Large intestine (tissue), 12 donors: ENCODE measurements around the gene MYL5. TPM values are rescaled to one million over a fixed set of nuclear protein-coding genes. Genes with fewer than 3 reads are reported as not detected.
A peak's percentile ranks its signal among the peaks of the same experiment; 100 is the strongest.

Experiments used
- DNase-seq, 2 donors: peaks; one replicate each; pipeline versions ENCODE4 v3.0.0 to v3.0.0-alpha.2; 2013
- H3K27ac ChIP-seq: one replicate; pipeline ENCODE4 v1.5.1; 2013; ENCODE audit warnings: low read length
- H3K27me3 ChIP-seq: 2 replicates; pipeline ENCODE4 v1.6.1; 2013; ENCODE audit warnings: low read length; ENCODE audit not compliant: control insufficient read depth, insufficient read depth
- H3K36me3 ChIP-seq: 2 replicates; pipeline ENCODE4 v1.6.1; 2013; ENCODE audit warnings: low read length; ENCODE audit not compliant: control insufficient read depth, insufficient read depth
- H3K4me1 ChIP-seq: one replicate; pipeline ENCODE4 v1.6.1; 2013; ENCODE audit warnings: low read length; ENCODE audit not compliant: control insufficient read depth, insufficient read depth
- H3K4me3 ChIP-seq: one replicate; pipeline ENCODE4 v1.5.1; 2013; ENCODE audit warnings: low read length
- H3K9me3 ChIP-seq: one replicate; pipeline ENCODE4 v1.6.1; 2013; ENCODE audit warnings: mild to moderate bottlenecking, low read depth, low read length, moderate library complexity; ENCODE audit not compliant: control insufficient read depth
- WGBS: methylation state at CpG from one replicate; pipeline ENCODE4 v1.1.5; 2013; ENCODE audit warnings: low lambda C conversion rate; ENCODE audit not compliant: insufficient coverage; 5-methylcytosine and 5-hydroxymethylcytosine counted together
- long read RNA-seq, 11 donors: transcript quantifications; one replicate each; lab custom pipeline, GENCODE V29; 2026
- polyA plus RNA-seq: library from polyadenylated mRNA; unstranded; fragments of 120-200 nt; gene quantifications from one replicate; pipeline ENCODE4 v1.2.1, GENCODE V29; 2013

The MYL5 gene
- polyA plus RNA-seq = 56.4 TPM
- long read RNA-seq, donor 1, partial matches to known transcripts = 0 of 2 reads
- long read RNA-seq, donor 1, other reads (novel, unspliced or antisense) = 0 of 2 reads
- long read RNA-seq, donor 2, partial matches to known transcripts = 0 of 15 reads
- long read RNA-seq, donor 2, other reads (novel, unspliced or antisense) = 12 of 15 reads
- long read RNA-seq, donor 3 = 0 reads
- long read RNA-seq, donor 4, partial matches to known transcripts = 0 of 1 reads
- long read RNA-seq, donor 4, other reads (novel, unspliced or antisense) = 0 of 1 reads
- long read RNA-seq, donor 5, partial matches to known transcripts = 0 of 2 reads
- long read RNA-seq, donor 5, other reads (novel, unspliced or antisense) = 0 of 2 reads
- long read RNA-seq, donor 6, partial matches to known transcripts = 0 of 5 reads
- long read RNA-seq, donor 6, other reads (novel, unspliced or antisense) = 0 of 5 reads
- long read RNA-seq, donor 7, partial matches to known transcripts = 101 of 428 reads
- long read RNA-seq, donor 7, other reads (novel, unspliced or antisense) = 327 of 428 reads
- long read RNA-seq, donor 8, partial matches to known transcripts = 0 of 9 reads
- long read RNA-seq, donor 8, other reads (novel, unspliced or antisense) = 7 of 9 reads
- long read RNA-seq, donor 9, partial matches to known transcripts = 282 of 1,126 reads
- long read RNA-seq, donor 9, other reads (novel, unspliced or antisense) = 841 of 1,126 reads
- long read RNA-seq, donor 10, partial matches to known transcripts = 0 of 2 reads
- long read RNA-seq, donor 10, other reads (novel, unspliced or antisense) = 0 of 2 reads
- long read RNA-seq, donor 11, partial matches to known transcripts = 0 of 6 reads
- long read RNA-seq, donor 11, other reads (novel, unspliced or antisense) = 6 of 6 reads

GRCh38 chr4:674172-675035, at the start of gene MYL5, which contains the start of gene ATP5ME:
TSS of gene MYL5 (plus strand) at chr4:674542. CDS start at chr4:678027, 3,485 bp downstream.
TSS of gene ATP5ME (minus strand) at chr4:674276. CDS start at chr4:674247, 29 bp downstream.
- Histone ChIP-seq H3K27me3 (no peaks in the 10 kb centered on the region), H3K4me3 (peak within 1 kb of the TSS; percentile 90), H3K36me3 (peaks cover 25% of the 10 kb centered on the region), H3K4me1 (peaks cover 36% of the 10 kb centered on the region), H3K9me3 (no peaks in the 10 kb centered on the region), H3K27ac (peak within 1 kb of the TSS; percentile 79)
- WGBS = no CpG with 5 or more reads among the region's 84 CpGs
- DNase-seq = peak; percentile 98

- no peak for DNase-seq
- no peaks in the 10 kb centered on the region for H3K9me3 ChIP-seq
- H3K4me1 ChIP-seq = no peaks in the 10 kb centered on the region
- WGBS = no CpG with 5 or more reads among the region's 21 CpGs
- H3K27me3 ChIP-seq = no peaks in the 10 kb centered on the region
- no peak within 1 kb of the TSS for H3K27ac ChIP-seq
- H3K4me3 ChIP-seq = no peak within 1 kb of the TSS
- H3K36me3 ChIP-seq = no peaks in the 10 kb centered on the region
These were observed 49.4 kb upstream of the MYL5 start, which contains the start of gene PDE6B for GRCh38 chr4:624705-625590. TSS of gene PDE6B (plus strand) at chr4:625573. CDS start at chr4:625627, 54 bp downstream.

- Histone ChIP-seq H3K4me3 (no peak overlapping the region), H3K36me3 (no peaks in the 10 kb centered on the region), H3K27me3 (no peaks in the 10 kb centered on the region), H3K9me3 (no peaks in the 10 kb centered on the region), H3K4me1 (no peaks in the 10 kb centered on the region), H3K27ac (no peak overlapping the region)
- no peak for DNase-seq
- no CpG with 5 or more reads among the region's 39 CpGs for WGBS
These were observed 48.6 kb upstream of the MYL5 start for GRCh38 chr4:625631-626161.

- Histone ChIP-seq H3K9me3 (no peaks in the 10 kb centered on the region), H3K27me3 (no peaks in the 10 kb centered on the region), H3K4me3 (no peak overlapping the region), H3K27ac (no peak overlapping the region), H3K36me3 (no peaks in the 10 kb centered on the region), H3K4me1 (no peaks in the 10 kb centered on the region)
- DNase-seq = no peak
- 80% methylated on average over 1 of the region's 20 CpGs for WGBS
These were observed 47.9 kb upstream of the MYL5 start for GRCh38 chr4:626201-627091.

GRCh38 chr4:627347-628125, 46.8 kb upstream of the MYL5 start:
- Histone ChIP-seq H3K27me3 (no peaks in the 10 kb centered on the region), H3K36me3 (no peaks in the 10 kb centered on the region), H3K4me1 (no peaks in the 10 kb centered on the region), H3K4me3 (no peak overlapping the region), H3K9me3 (no peaks in the 10 kb centered on the region), H3K27ac (no peak overlapping the region)
- no peak for DNase-seq
- no CpG with 5 or more reads among the region's 15 CpGs for WGBS

GRCh38 chr4:628311-628741, 46.0 kb upstream of the MYL5 start:
- Histone ChIP-seq H3K27ac (no peak overlapping the region), H3K36me3 (no peaks in the 10 kb centered on the region), H3K4me1 (no peaks in the 10 kb centered on the region), H3K4me3 (no peak overlapping the region), H3K9me3 (no peaks in the 10 kb centered on the region), H3K27me3 (no peaks in the 10 kb centered on the region)
- WGBS = no CpG with 5 or more reads among the region's 17 CpGs
- DNase-seq = no peak

GRCh38 chr4:628821-629635, 45.3 kb upstream of the MYL5 start:
- H3K4me3 ChIP-seq = no peak overlapping the region
- no peak overlapping the region for H3K27ac ChIP-seq
- H3K4me1 ChIP-seq = no peaks in the 10 kb centered on the region
- H3K9me3 ChIP-seq = no peaks in the 10 kb centered on the region
- DNase-seq = no peak
- H3K27me3 ChIP-seq = no peaks in the 10 kb centered on the region
- no peaks in the 10 kb centered on the region for H3K36me3 ChIP-seq
- WGBS = no CpG with 5 or more reads among the region's 27 CpGs

GRCh38 chr4:629636-629914, 44.8 kb upstream of the MYL5 start:
- Histone ChIP-seq H3K36me3 (no peaks in the 10 kb centered on the region), H3K4me3 (no peak overlapping the region), H3K27me3 (no peaks in the 10 kb centered on the region), H3K9me3 (no peaks in the 10 kb centered on the region), H3K4me1 (no peaks in the 10 kb centered on the region), H3K27ac (no peak overlapping the region)
- no CpG with 5 or more reads among the region's 9 CpGs for WGBS
- DNase-seq = no peak
